Neural cell (in vitro differentiated cells): Measurements from ENCODE around the gene TMEM128. TPM values are rescaled to one million over a fixed set of nuclear protein-coding genes. Genes with fewer than 3 reads are reported as not detected.
"Not testable (repeated sequence)": the region's sequence is repeated elsewhere in the genome, so short reads cannot be mapped to it uniquely, and the experiment has no call there.

Experiments used
- H2AFZ ChIP-seq: fragments of 200-600, 300-800 bp; sonication (generic), shearing (Covaris generic); 2 replicates; pipeline ENCODE4 v1.6.0; 2014; ENCODE audit warnings: low read depth, mild to moderate bottlenecking, antibody characterized with exemption, low read length, moderate library complexity
- H3F3A ChIP-seq: fragments of 200-600 bp; shearing (Covaris generic); 2 replicates; pipeline ENCODE4 v1.6.1; 2016; ENCODE audit warnings: mild to moderate bottlenecking, moderate library complexity, mixed read lengths, antibody characterized with exemption, low read length; ENCODE audit not compliant: insufficient read depth, poor library complexity, severe bottlenecking
- H3K27ac ChIP-seq: fragments of 200-600, 300-800 bp; sonication (generic), shearing (Covaris generic); 2 replicates; pipeline ENCODE4 v1.5.1; 2014; ENCODE audit warnings: mild to moderate bottlenecking, low read length, moderate library complexity
- H3K27me3 ChIP-seq: fragments of 300-800, 200-600 bp; sonication (generic), shearing (Covaris generic); 2 replicates; pipeline ENCODE4 v1.6.0; 2014; ENCODE audit warnings: mild to moderate bottlenecking, low read depth, low read length, moderate library complexity; ENCODE audit not compliant: insufficient read depth
- H3K36me3 ChIP-seq: fragments of 300-800, 200-600 bp; sonication (generic), shearing (Covaris generic); 2 replicates; pipeline ENCODE4 v1.5.1; 2014; ENCODE audit warnings: mild to moderate bottlenecking, antibody characterized with exemption, low read length, moderate library complexity; ENCODE audit not compliant: insufficient read depth
- H3K4me2 ChIP-seq: fragments of 300-800, 200-600 bp; sonication (generic), shearing (Covaris generic); 2 replicates; pipeline ENCODE4 v1.6.0; 2014; ENCODE audit warnings: mild to moderate bottlenecking, low read length
- H3K4me3 ChIP-seq: fragments of 300-800, 200-600 bp; sonication (generic), shearing (Covaris generic); 2 replicates; pipeline ENCODE4 v1.5.1; 2014; ENCODE audit warnings: mild to moderate bottlenecking, low read length, moderate library complexity
- H3K79me2 ChIP-seq: fragments of 200-600 bp; shearing (Covaris generic); replicated peaks from 2 replicates; pipeline ENCODE4 v1.6.0; 2014; ENCODE audit warnings: mild to moderate bottlenecking, low read length, moderate library complexity; ENCODE audit not compliant: insufficient read depth
- H3K9ac ChIP-seq: fragments of 300-800, 200-600 bp; sonication (generic), shearing (Covaris generic); 2 replicates; pipeline ENCODE4 v1.6.1; 2016; ENCODE audit warnings: mild to moderate bottlenecking, low read length, mixed read lengths
- H3K9me2 ChIP-seq: fragments of 200-600 bp; shearing (Covaris generic); 2 replicates; pipeline ENCODE4 v1.6.1; 2016; ENCODE audit warnings: mild to moderate bottlenecking, low read length, mixed read lengths; ENCODE audit not compliant: insufficient read depth
- H3K9me3 ChIP-seq: fragments of 200-600, 300-800 bp; sonication (generic), shearing (Covaris generic); 2 replicates; pipeline ENCODE4 v1.6.1; 2016; ENCODE audit warnings: mild to moderate bottlenecking, mixed run types, low read length, moderate library complexity, mixed read lengths
- H4K20me1 ChIP-seq: fragments of 200-600 bp; shearing (Covaris generic); 2 replicates; pipeline ENCODE4 v1.6.1; 2016; ENCODE audit warnings: mild to moderate bottlenecking, mixed run types; ENCODE audit not compliant: insufficient read depth
- CTCF ChIP-seq: fragments of 450-650 bp; IDR thresholded peaks from 2 replicates; pipeline ENCODE4 v1.5.1; 2014; ENCODE audit warnings: antibody characterized with exemption, mild to moderate bottlenecking, moderate library complexity; ENCODE audit not compliant: poor library complexity, severe bottlenecking
- EP300 ChIP-seq: fragments of 450-650 bp; conservative IDR thresholded peaks from 2 replicates; pipeline ENCODE4 v1.6.1; 2014; ENCODE audit warnings: antibody characterized with exemption, mild to moderate bottlenecking, moderate library complexity; ENCODE audit not compliant: poor library complexity, severe bottlenecking
- EZH2 ChIP-seq: fragments of 200-600, 300-800 bp; shearing (Covaris generic), sonication (generic); IDR thresholded peaks from 2 replicates; pipeline ENCODE4 v1.6.1; 2014; ENCODE audit warnings: antibody characterized with exemption, low read length, borderline replicate concordance, mild to moderate bottlenecking; ENCODE audit not compliant: insufficient read depth, poor library complexity, severe bottlenecking
- MXI1 ChIP-seq: fragments of 450-650 bp; conservative IDR thresholded peaks from 2 replicates; pipeline ENCODE4 v1.6.1; 2014; ENCODE audit warnings: antibody characterized with exemption, mild to moderate bottlenecking; ENCODE audit not compliant: poor library complexity, severe bottlenecking
- POLR2AphosphoS5 ChIP-seq: IDR thresholded peaks from 2 replicates; pipeline ENCODE4 v1.6.1; 2012
- RAD21 ChIP-seq: fragments of 450-650 bp; conservative IDR thresholded peaks from 2 replicates; pipeline ENCODE4 v1.6.1; 2014; ENCODE audit warnings: antibody characterized with exemption, mild to moderate bottlenecking, moderate library complexity
- REST ChIP-seq: IDR thresholded peaks from 2 replicates; pipeline ENCODE4 v1.6.1; 2012; ENCODE audit warnings: borderline replicate concordance
- SMC3 ChIP-seq: fragments of 450-650 bp; conservative IDR thresholded peaks from 2 replicates; pipeline ENCODE4 v1.6.1; 2014; ENCODE audit warnings: antibody characterized with exemption, mild to moderate bottlenecking, moderate library complexity; ENCODE audit not compliant: poor library complexity
- TAF1 ChIP-seq: IDR thresholded peaks from 2 replicates; pipeline ENCODE4 v1.6.1; 2012; ENCODE audit warnings: low read depth
- polyA plus RNA-seq: library from polyadenylated mRNA; depleted of rRNA; stranded (reverse); fragments of >200 nt; gene quantifications from 2 replicates; pipeline ENCODE4 v1.2.3, GENCODE V29; 2014

Gene TMEM128
- polyA plus RNA-seq, 1 donor from 2014 or later, result 93.6 TPM

- no peaks in the 10 kb centered on the region for H3K9me2 ChIP-seq
- TF ChIP-seq POLR2AphosphoS5 (no peak), REST (no peak), EZH2 (no peak), EP300 (no peak), SMC3 (no peak), MXI1 (no peak), RAD21 (no peak), CTCF (no peak), TAF1 (no peak)
- H3K36me3 ChIP-seq, result no peaks in the 10 kb centered on the region
- H2AFZ ChIP-seq, result no peak overlapping the region
- no peak overlapping the region for H3K4me2 ChIP-seq
- no peaks in the 10 kb centered on the region for H3K79me2 ChIP-seq
- no peak overlapping the region for H3K9ac ChIP-seq
- H3K27ac ChIP-seq, result no peak overlapping the region
- H3F3A ChIP-seq, result no peaks in the 10 kb centered on the region
- H4K20me1 ChIP-seq, result no peaks in the 10 kb centered on the region
- no peak overlapping the region for H3K4me3 ChIP-seq
- H3K27me3 ChIP-seq, result no peaks in the 10 kb centered on the region
- no peaks in the 10 kb centered on the region for H3K9me3 ChIP-seq
Measured at GRCh38 chr4:4195354-4195753, 52.7 kb downstream of the TMEM128 start.

- H3K36me3 ChIP-seq, H3K4me2 ChIP-seq, H3K27me3 ChIP-seq, H3K79me2 ChIP-seq, H3F3A ChIP-seq, H3K9ac ChIP-seq, H2AFZ ChIP-seq, H4K20me1 ChIP-seq, H3K4me3 ChIP-seq, H3K27ac ChIP-seq, H3K9me2 ChIP-seq, H3K9me3 ChIP-seq: not testable (repeated sequence)
Measured at GRCh38 chr4:4188557-4188956, 59.5 kb downstream of the TMEM128 start.

Other genes with a start within 250 kb of the TMEM128 start
- gene OTOP1, start 21.3 kb downstream of the TMEM128 start, polyA plus RNA-seq, result 0.16 TPM in 1 of 2 replicates, not detected in the other
- gene LYAR, start 41.9 kb upstream of the TMEM128 start, polyA plus RNA-seq, result 10.0 and 14.7 TPM in 2 replicates
- 16.3 and 16.5 TPM in 2 replicates for gene ZBTB49, start 42.0 kb upstream of the TMEM128 start, polyA plus RNA-seq
- gene NSG1, start 138.9 kb upstream of the TMEM128 start, polyA plus RNA-seq, result 847 and 921 TPM in 2 replicates